ENCODE results near the gene MINDY2.

The MINDY2 gene

GRCh38 chr15:58755350-58755749 lies 15.8 kb upstream of the MINDY2 start:
- TF ChIP-seq SIN3A (IDR thresholded peaks at IDR 0.05; ENCODE audit: borderline replicate concordance, insufficient read depth, low read length) = no peak
- TF ChIP-seq POLR2AphosphoS5 (IDR thresholded peaks at IDR 0.05; ENCODE audit: low read depth, low read length) = no peak
- TF ChIP-seq REST (IDR thresholded peaks at IDR 0.05; ENCODE audit: insufficient read depth in 1 of 2, low read depth in 2 of 2, low read length in 2 of 2) = no peak
- TF ChIP-seq FOXP2 (optimal IDR thresholded peaks at IDR 0.05; ENCODE audit: borderline replicate concordance, extremely low read depth, extremely low read length, insufficient read depth) = no peak

- TF ChIP-seq FOXP2 (optimal IDR thresholded peaks at IDR 0.05; ENCODE audit: borderline replicate concordance, extremely low read depth, extremely low read length, insufficient read depth) = no peak
- TF ChIP-seq POLR2AphosphoS5 (IDR thresholded peaks at IDR 0.05; ENCODE audit: low read depth, low read length) = no peak
- no peak for TF ChIP-seq TAF1 (IDR thresholded peaks at IDR 0.05; ENCODE audit: borderline replicate concordance, insufficient read depth, low read length)
These were observed 15.1 kb upstream of the MINDY2 start for GRCh38 chr15:58755956-58756355.

GRCh38 chr15:58758141-58758540 lies 13.0 kb upstream of the MINDY2 start:
- no peak for TF ChIP-seq REST (IDR thresholded peaks at IDR 0.05; ENCODE audit: insufficient read depth in 1 of 2, low read depth in 2 of 2, low read length in 2 of 2)
- no peak for TF ChIP-seq POLR2AphosphoS5 (IDR thresholded peaks at IDR 0.05; ENCODE audit: low read depth, low read length)

GRCh38 chr15:58760385-58761009 lies 10.6 kb upstream of the MINDY2 start:
- TF ChIP-seq FOXP2 (optimal IDR thresholded peaks at IDR 0.05; ENCODE audit: borderline replicate concordance, extremely low read depth, extremely low read length, insufficient read depth) (no peak), POLR2AphosphoS5 (IDR thresholded peaks at IDR 0.05; ENCODE audit: low read depth, low read length) (no peak), TAF1 (IDR thresholded peaks at IDR 0.05; ENCODE audit: borderline replicate concordance, insufficient read depth, low read length) (no peak), SIN3A (IDR thresholded peaks at IDR 0.05; ENCODE audit: borderline replicate concordance, insufficient read depth, low read length) (no peak), REST (IDR thresholded peaks at IDR 0.05; ENCODE audit: insufficient read depth in 1 of 2, low read depth in 2 of 2, low read length in 2 of 2) (no peak)

GRCh38 chr15:58761010-58761388 lies 10.1 kb upstream of the MINDY2 start:
- TF ChIP-seq REST (IDR thresholded peaks at IDR 0.05; ENCODE audit: insufficient read depth in 1 of 2, low read depth in 2 of 2, low read length in 2 of 2) (no peak), TAF1 (IDR thresholded peaks at IDR 0.05; ENCODE audit: borderline replicate concordance, insufficient read depth, low read length) (no peak), POLR2AphosphoS5 (IDR thresholded peaks at IDR 0.05; ENCODE audit: low read depth, low read length) (no peak), FOXP2 (optimal IDR thresholded peaks at IDR 0.05; ENCODE audit: borderline replicate concordance, extremely low read depth, extremely low read length, insufficient read depth) (no peak), SIN3A (IDR thresholded peaks at IDR 0.05; ENCODE audit: borderline replicate concordance, insufficient read depth, low read length) (no peak)

All from PFSK-1 (cell line).